Endothelial cell of hepatic sinusoid (primary cell): ENCODE measurements around the gene TFCP2L1.

Source experiments
- in situ Hi-C: cut with HindIII; loops from 2 replicates; pipeline ENCODE4 v1.10.0; 2017; ENCODE audit warnings: low sequenced_read_pairs

Gene TFCP2L1

GRCh38 chr2:121297217-121297830 lies 12.3 kb upstream of the TFCP2L1 start:
- in situ Hi-C loops, result loop anchor here (5.0 kb wide), 2 partner anchors 50 to 95 kb away; no protein-coding TSS in a partner anchor

DNA sequence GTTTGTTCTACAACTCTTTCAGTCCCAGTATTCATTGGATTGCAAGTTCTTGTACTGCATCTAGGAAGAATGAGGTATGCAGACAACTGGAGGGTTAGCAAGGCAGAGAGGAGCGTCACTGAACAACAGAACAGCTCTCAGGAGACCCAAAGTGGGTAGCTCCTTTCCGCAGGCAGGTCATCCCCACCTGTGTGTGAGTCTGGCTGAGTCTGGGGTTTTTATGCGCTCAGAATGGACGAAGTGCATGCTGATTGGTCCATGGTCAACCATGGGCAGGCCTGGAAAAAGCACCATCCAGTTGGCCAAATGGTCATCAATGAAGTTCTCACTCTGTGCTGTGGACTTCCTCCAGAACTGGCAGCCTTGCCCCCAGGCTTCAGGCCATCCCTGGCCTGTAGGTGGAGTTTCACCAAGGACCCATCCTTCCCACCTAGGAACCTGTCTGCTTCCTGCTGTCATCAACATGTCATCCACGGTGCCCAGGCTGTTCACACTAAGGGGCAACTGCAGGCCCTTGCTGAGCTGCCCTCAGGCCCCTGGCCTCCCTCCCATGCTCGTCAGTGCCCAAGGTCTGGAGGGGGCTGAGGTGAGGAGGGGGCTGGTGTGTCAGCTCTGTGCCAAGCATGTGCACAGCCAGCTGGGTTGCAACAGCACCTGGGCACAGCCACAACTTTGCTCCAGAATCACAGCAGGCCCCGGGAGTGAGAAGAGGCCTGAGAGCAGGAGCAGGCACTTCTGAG lies 11.1 kb upstream of the TFCP2L1 start:
- in situ Hi-C loops, result loop anchor here (5.0 kb wide), 2 partner anchors 49 to 94 kb away; no protein-coding TSS in a partner anchor

DNA sequence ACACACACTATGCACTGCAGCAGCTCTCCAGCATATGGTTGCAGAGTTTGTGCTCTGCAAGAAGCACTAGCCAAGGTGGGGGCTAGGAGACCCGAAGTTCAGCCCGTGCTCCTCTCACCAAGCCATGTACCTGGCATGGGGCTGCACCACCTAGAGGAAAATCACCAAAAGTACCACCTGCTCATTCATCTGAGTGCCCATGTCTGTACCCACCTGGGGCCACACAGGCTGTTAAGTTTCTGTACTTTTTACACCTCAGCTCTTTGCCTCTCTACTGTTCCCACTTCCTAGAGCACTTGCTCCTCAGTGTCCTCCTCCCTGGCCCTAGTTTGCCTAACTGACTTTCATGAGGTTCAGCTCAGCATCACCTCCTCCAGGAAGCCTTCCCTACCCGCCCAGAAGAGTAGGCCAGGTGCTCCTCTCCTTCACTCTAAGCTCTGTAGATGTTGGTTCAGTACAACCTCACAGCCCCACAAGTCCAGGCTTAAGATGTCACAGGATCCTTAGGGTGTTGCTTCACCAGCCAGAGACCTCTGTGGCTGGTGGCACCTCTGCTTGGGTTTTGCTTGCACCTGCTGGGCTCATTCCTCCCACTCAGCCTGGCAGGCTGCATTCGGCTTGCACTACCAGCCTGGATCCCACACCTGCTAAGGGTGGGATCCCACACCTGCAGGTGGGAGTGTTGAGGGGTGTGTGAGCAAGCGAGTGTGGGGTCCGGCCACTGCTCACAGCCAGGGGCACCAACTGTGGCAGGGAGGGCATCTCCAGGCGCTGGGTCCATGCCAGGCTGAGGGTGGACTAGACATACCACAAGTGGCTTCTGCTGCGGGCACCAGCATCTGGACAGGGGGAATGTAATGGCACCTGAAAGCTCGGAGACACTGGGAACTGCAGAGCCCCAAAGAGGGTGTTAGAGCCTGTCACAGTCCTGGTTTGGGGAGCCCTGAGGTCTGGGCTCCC lies 10.2 kb upstream of the TFCP2L1 start:
- in situ Hi-C loops, result loop anchor here (5.0 kb wide), 2 partner anchors 48 to 93 kb away; no protein-coding TSS in a partner anchor

DNA sequence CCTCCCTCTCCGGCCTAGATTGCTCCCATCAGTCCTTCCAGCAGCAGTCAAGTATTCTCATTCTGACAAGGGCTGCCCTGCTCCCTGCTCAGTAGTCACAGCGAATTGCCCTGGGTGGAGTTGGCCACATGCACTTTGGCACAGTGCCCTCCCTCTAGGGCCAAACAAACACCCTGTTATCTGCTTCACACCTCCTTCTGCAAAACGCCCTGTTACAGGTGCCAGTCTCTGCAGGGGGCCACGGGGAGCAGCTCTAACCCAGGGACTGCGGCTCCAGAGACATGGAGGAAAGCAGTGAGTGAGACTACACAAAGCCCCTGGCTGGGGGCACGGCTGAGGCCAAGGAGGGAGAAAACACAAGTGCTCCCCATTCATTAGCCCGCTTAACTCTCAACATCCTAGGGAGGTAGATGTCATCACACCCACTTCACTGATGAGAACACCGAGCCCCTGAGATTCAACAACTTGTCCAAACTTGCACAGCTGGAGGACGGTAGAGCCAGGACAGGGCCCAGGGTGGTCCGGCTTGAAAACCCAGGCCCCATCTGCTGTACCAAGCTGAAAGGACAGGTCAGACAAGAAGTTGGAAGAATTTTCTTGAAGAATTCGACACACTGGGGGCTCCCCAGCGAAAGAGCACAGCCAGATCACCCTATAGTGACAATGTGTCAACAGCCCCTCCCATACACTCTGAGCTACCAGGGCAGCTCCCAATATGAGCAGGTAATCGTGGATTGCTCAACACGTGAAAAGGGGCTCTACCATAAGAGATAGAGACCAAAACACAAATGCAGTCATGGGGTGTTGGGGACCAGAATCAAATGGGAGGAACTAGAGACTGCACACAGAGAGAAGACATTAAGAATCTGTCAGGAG lies 8.7 kb upstream of the TFCP2L1 start:
- in situ Hi-C loops, result no loop called here

- in situ Hi-C loops, result no loop called here
Observed at GRCh38 chr2:121291251-121291580, 6.2 kb upstream of the TFCP2L1 start.

DNA sequence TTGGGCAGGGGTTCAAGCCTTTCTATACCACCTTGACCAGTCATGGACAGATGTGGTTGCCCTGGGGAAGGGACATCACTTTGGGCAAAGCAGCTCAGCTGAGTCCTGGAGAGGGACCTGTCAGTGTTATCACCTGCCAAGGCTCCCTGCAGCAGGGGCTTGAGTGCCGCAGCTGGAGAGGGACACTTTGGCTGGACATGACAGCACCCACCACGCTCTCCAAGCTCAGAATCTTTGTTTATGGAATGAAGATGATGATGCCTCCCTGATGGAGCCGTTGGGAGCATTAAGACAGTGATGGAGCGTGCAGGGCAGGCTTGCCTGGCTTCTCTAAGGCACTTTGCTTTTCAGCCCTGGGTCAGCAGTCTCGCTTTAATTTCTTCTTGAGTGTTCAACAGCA lies 4.3 kb upstream of the TFCP2L1 start:
- in situ Hi-C loops, result no loop called here

GRCh38 chr2:121288454-121289231 lies 3.6 kb upstream of the TFCP2L1 start:
- in situ Hi-C loops, result no loop called here

- in situ Hi-C loops, result no loop called here
Observed at GRCh38 chr2:121287956-121288355, 3.0 kb upstream of the TFCP2L1 start.

GRCh38 chr2:121287146-121287798 lies 2.3 kb upstream of the TFCP2L1 start:
- in situ Hi-C loops, result no loop called here

- in situ Hi-C loops, result no loop called here
Observed at GRCh38 chr2:121286506-121286905, 1.5 kb upstream of the TFCP2L1 start.

DNA sequence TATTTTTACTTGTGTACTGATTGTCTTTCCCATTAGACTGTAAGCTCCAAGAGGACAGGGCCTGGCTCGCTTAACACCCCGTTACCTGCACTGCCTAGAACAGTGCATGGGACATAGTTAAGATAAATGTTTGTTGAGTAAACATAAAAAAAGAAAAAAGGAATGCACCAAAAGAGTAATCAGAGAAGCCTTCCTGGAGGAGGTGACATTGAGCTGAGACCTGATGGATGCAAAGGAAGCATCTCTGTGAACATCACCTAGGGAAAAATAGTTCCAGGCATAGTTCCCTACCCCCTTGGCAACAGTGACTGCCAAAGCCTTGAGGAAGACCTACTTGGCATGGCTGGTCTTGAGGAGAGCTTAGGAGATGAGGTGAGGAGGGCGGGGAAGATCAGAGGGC lies 924 bp upstream of the TFCP2L1 start:
- in situ Hi-C loops, result no loop called here

DNA sequence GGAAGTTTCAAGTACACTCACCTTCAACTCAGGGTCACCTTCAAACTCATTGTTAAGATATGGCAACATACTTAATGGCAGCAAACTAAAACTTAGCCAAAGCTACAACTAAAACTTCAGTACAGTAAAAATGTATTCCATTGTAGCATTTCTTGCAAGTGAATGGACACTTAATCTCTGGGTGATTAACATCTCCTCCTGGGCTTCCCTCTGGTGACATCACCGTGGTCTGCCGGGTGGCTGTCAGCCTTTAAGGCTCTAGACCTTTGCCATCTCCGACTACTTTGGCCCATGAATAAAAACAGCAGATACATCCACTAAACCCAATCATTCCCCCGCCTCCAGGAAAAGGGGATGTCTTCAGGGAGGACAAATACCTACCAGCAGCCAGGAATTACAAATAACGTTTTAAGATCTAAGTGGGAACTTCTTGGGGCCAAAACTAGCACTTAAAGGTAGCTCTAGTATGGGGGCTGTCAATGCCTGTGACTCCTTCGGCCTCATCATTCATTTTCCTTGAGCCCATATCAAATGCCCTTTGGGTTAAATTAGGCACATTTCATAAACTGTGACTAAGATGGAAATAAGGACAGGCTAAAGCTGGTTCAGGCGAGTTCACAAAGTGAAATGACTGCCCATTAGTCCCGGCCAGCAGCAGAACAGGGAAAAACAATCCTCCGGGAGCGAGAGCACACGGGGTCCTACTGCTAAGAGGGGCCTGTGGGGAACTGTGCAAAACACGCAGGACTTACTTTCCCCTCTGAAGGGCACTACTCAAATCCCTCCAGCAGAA lies 1.1 kb downstream of the TFCP2L1 start:
- in situ Hi-C loops, result no loop called here

DNA sequence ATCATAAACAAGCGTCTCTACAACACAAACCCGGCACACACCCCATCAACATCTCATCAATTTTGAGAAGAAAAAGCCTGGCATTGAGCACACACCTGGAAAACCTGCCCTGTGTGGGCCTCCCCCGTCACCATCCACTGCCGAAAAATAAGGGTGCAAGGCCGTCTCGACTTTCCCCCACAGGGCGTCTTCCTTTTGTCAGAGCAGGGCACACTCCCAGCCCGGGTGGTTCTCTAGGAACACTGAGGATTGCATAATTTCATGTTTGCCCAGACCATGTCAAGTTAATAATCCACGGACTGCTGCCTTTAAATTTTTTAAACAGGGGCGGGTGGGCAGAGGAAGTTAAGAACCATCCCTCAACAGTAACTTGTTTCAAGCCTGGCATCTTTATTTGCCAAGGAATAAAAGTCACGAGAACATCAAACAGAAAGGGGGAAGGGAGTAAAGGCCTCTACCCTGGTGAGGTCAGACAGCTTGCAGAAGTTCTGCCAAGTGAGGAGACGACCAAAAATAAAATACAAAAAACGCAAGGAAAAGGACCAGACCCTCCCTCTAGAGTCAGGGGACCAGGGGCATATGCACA lies 2.1 kb downstream of the TFCP2L1 start:
- in situ Hi-C loops, result no loop called here

- in situ Hi-C loops, result no loop called here
Observed at GRCh38 chr2:121281694-121282093, 3.3 kb downstream of the TFCP2L1 start.

- in situ Hi-C loops, result no loop called here
Observed at GRCh38 chr2:121281107-121281506, 3.9 kb downstream of the TFCP2L1 start.

DNA sequence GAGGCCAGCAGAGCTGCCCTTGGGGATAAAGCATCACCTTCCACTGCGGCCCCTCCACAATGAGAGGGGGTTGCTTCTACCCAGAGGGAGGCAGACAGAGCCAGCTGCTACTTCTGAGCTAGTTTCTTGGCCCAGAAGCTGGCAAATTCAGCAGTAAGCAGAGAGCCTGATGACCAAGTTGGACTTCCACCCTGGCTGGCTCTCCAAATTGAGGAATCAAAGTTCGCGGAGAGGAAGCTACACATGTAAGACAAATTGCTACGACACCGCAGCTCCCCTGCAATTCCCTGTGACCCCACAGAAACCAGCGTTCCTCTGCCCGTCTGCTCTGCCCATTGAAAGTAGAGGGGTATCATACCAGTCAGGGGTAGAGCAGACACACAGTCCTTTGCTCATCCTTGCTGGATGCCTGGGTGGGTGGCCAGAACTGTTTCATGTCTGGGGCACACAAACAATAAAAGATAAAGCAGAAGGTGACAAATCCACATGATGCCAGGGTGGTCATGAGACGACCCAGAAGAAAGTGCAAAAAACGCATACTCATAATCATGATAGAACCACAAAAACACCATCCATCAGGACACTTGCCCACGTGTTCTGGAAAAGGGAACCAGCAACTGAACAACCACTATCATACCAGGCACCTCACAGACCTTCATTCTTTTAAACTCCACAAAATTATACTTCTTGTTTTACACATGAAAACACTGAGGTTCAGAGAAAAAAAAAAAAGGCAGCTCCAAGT lies 5.4 kb downstream of the TFCP2L1 start:
- in situ Hi-C loops, result no loop called here

GRCh38 chr2:121276341-121276740 lies 8.7 kb downstream of the TFCP2L1 start:
- in situ Hi-C loops, result no loop called here
